Fibroblast of villous mesenchyme (primary cell): ENCODE data around the gene LSM6. TPM values are rescaled to one million over a fixed set of nuclear protein-coding genes. Genes with fewer than 3 reads are reported as not detected.

Experiments used
- DNase-seq: peaks from one replicate; pipeline ENCODE4 v3.0.0-alpha.2; 2010; ENCODE audit warnings: low read depth
- H3K4me3 ChIP-seq: 2 replicates; pipeline ENCODE4 v1.5.1; 2011; ENCODE audit warnings: low read depth, mild to moderate bottlenecking, low read length
- CTCF ChIP-seq: IDR thresholded peaks from 2 replicates; pipeline ENCODE4 v1.5.1; 2012; ENCODE audit warnings: low read depth, mild to moderate bottlenecking, low read length; ENCODE audit not compliant: insufficient read depth
- total RNA-seq: library from RNA; depleted of rRNA; stranded (reverse); fragments of >200 nt; gene quantifications from 2 replicates; pipeline ENCODE4 v1.2.3, GENCODE V29; 2012

LSM6 gene
- total RNA-seq, 1 donor, result 26.3 TPM

- TF ChIP-seq CTCF, result no peak
- DNase-seq, result no peak
- no peak overlapping the region for H3K4me3 ChIP-seq
These were observed 10.3 kb upstream of the LSM6 start for GRCh38 chr4:146165221-146165620.

GRCh38 chr4:146165840-146166239 lies 9.7 kb upstream of the LSM6 start:
- peak; percentile 33 for DNase-seq
- H3K4me3 ChIP-seq, result no peak overlapping the region
- no peak for TF ChIP-seq CTCF

GRCh38 chr4:146170149-146170548 lies 5.4 kb upstream of the LSM6 start:
- no peak overlapping the region for H3K4me3 ChIP-seq
- no peak for TF ChIP-seq CTCF
- no peak for DNase-seq

- H3K4me3 ChIP-seq, result peak overlapping the region; percentile 87
These were observed 1.4 kb downstream of the LSM6 start for GRCh38 chr4:146176891-146177290.

GRCh38 chr4:146178126-146178525 lies 2.6 kb downstream of the LSM6 start:
- no peak overlapping the region for H3K4me3 ChIP-seq
- DNase-seq, result peak; percentile 46
- TF ChIP-seq CTCF, result no peak

More at GRCh38 chr4:146176891-146177290, 1.4 kb downstream of the LSM6 start:
- DNase-seq, result no peak
- TF ChIP-seq CTCF, result no peak

- no peak for DNase-seq
- TF ChIP-seq CTCF, result no peak
- no peak overlapping the region for H3K4me3 ChIP-seq
These were observed 4.4 kb downstream of the LSM6 start for GRCh38 chr4:146179784-146180370.

GRCh38 chr4:146182443-146182842 lies 6.9 kb downstream of the LSM6 start:
- no peak overlapping the region for H3K4me3 ChIP-seq
- no peak for DNase-seq
- no peak for TF ChIP-seq CTCF
